ENCODE data around the gene BID.
A peak's percentile ranks its signal among the peaks of the same experiment; 100 is the strongest.

DNA sequence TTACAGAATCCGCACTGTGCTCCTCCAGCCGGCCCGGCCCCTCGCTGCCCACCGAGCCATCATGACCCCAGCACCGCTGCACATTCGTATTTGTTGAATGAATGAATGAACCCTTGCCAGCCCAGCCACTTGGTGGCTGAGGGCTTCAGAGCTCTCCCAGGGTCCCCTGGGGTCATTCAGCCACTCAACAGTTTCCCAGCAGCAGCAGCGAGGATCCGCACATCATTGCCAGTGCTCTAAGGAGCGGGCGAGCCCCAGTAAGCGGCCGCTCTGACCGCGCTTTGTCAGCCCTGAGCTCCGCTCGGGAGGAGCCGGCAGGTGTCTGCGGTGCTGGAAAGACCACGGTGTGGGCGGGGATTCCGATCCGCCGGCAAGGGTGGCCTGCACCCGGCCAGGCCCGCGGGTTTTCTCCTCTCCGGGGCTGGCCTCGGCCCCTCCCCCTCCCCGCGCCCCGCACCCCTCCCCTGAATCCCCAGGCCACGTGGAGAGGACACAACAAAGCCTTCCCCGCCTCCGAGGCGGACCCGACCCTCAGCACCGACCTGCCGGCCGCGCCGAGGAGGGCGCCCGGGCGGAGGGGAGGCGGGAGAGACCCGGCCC is 563 bp downstream of the BID start:
- TF ChIP-seq, protein P1, sequence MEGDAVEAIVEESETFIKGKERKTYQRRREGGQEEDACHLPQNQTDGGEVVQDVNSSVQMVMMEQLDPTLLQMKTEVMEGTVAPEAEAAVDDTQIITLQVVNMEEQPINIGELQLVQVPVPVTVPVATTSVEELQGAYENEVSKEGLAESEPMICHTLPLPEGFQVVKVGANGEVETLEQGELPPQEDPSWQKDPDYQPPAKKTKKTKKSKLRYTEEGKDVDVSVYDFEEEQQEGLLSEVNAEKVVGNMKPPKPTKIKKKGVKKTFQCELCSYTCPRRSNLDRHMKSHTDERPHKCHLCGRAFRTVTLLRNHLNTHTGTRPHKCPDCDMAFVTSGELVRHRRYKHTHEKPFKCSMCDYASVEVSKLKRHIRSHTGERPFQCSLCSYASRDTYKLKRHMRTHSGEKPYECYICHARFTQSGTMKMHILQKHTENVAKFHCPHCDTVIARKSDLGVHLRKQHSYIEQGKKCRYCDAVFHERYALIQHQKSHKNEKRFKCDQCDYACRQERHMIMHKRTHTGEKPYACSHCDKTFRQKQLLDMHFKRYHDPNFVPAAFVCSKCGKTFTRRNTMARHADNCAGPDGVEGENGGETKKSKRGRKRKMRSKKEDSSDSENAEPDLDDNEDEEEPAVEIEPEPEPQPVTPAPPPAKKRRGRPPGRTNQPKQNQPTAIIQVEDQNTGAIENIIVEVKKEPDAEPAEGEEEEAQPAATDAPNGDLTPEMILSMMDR (IDR thresholded peaks at IDR 0.05 in 2 of 3, conservative IDR thresholded peaks at IDR 0.05 in 1 of 3; ENCODE audit: control insufficient read depth in 2 of 3, extremely low read depth in 1 of 3, insufficient read depth in 1 of 3, low read depth in 3 of 3, low read length in 3 of 3), result no peak
- TF ChIP-seq POLR2A (IDR thresholded peaks at IDR 0.05; ENCODE audit: low read depth, low read length) (no peak; the same call in none of the 2 replicates), SUZ12 (IDR thresholded peaks at IDR 0.05; ENCODE audit: unreplicated experiment) (no peak), BHLHE40 (IDR thresholded peaks at IDR 0.05; ENCODE audit: borderline replicate concordance in 1 of 2, low read depth in 2 of 2, low read length in 1 of 2) (peak; percentile 65 to 77; a peak in 3 of 4 replicates), SIN3A (IDR thresholded peaks at IDR 0.05; ENCODE audit: low read depth, low read length) (no peak), HDAC6 (IDR thresholded peaks at IDR 0.05; ENCODE audit: unreplicated experiment) (no peak), CBFB (IDR thresholded peaks at IDR 0.05; ENCODE audit: low read depth) (no peak; the same call in 1 of the 2 replicates), SMC3 (IDR thresholded peaks at IDR 0.05; ENCODE audit: borderline replicate concordance, low read length) (no peak)

Measured in GM12878 (cell line).